ENCODE results near the gene DOK6.
"Not testable (repeated sequence)": the region's sequence is repeated elsewhere in the genome, so short reads cannot be mapped to it uniquely, and the experiment has no call there.

DOK6 gene

GRCh38 chr18:69400253-69400975 lies at the start of gene DOK6:
Gene DOK6, plus strand, starts transcription at chr18:69400888.
- no peak for DNase-seq (ENCODE audit: low read depth in 2 of 2)

- DNase-seq (ENCODE audit: low read depth in 2 of 2) = no peak
These were observed 47.7 kb upstream of the DOK6 start for GRCh38 chr18:69353023-69353422.

- DNase-seq (ENCODE audit: low read depth in 2 of 2) = no peak
These were observed 43.1 kb upstream of the DOK6 start for GRCh38 chr18:69357590-69357989.

- DNase-seq (ENCODE audit: low read depth in 2 of 2) = no peak
These were observed 42.3 kb upstream of the DOK6 start for GRCh38 chr18:69358212-69358895.

- DNase-seq (ENCODE audit: low read depth in 2 of 2) = not testable (repeated sequence)
These were observed 40.9 kb upstream of the DOK6 start for GRCh38 chr18:69359768-69360167.

GRCh38 chr18:69364930-69365329 lies 35.8 kb upstream of the DOK6 start:
- DNase-seq (ENCODE audit: low read depth in 2 of 2) = no peak

- no peak for DNase-seq (ENCODE audit: low read depth in 2 of 2)
These were observed 35.0 kb upstream of the DOK6 start for GRCh38 chr18:69365658-69366057.

GRCh38 chr18:69367104-69367503 lies 33.6 kb upstream of the DOK6 start:
- no peak for DNase-seq (ENCODE audit: low read depth in 2 of 2)

- no peak for DNase-seq (ENCODE audit: low read depth in 2 of 2)
These were observed 29.0 kb upstream of the DOK6 start for GRCh38 chr18:69371729-69372128.

- DNase-seq (ENCODE audit: low read depth in 2 of 2) = no peak
These were observed 20.4 kb upstream of the DOK6 start for GRCh38 chr18:69380324-69380723.

GRCh38 chr18:69383186-69383585 lies 17.5 kb upstream of the DOK6 start:
- no peak for DNase-seq (ENCODE audit: low read depth in 2 of 2)

- no peak for DNase-seq (ENCODE audit: low read depth in 2 of 2)
These were observed 13.5 kb upstream of the DOK6 start for GRCh38 chr18:69387186-69387585.

GRCh38 chr18:69388222-69388621 lies 12.5 kb upstream of the DOK6 start:
- DNase-seq (ENCODE audit: low read depth in 2 of 2) = no peak

GRCh38 chr18:69397096-69397495 lies 3.6 kb upstream of the DOK6 start:
- DNase-seq (ENCODE audit: low read depth in 2 of 2) = no peak

GRCh38 chr18:69399253-69399652 lies 1.4 kb upstream of the DOK6 start:
- DNase-seq (ENCODE audit: low read depth in 2 of 2) = no peak

GRCh38 chr18:69400976-69401225 lies 213 bp downstream of the DOK6 start:
- DNase-seq (ENCODE audit: low read depth in 2 of 2) = no peak

- DNase-seq (ENCODE audit: low read depth in 2 of 2) = no peak
These were observed 711 bp downstream of the DOK6 start for GRCh38 chr18:69401226-69401971.

GRCh38 chr18:69401972-69402532 lies 1.4 kb downstream of the DOK6 start:
- DNase-seq (ENCODE audit: low read depth in 2 of 2) = no peak

GRCh38 chr18:69402533-69402989 lies 1.9 kb downstream of the DOK6 start:
- DNase-seq (ENCODE audit: low read depth in 2 of 2) = no peak

GRCh38 chr18:69408522-69408921 lies 7.8 kb downstream of the DOK6 start:
- DNase-seq (ENCODE audit: low read depth in 2 of 2) = no peak

GRCh38 chr18:69411199-69411598 lies 10.5 kb downstream of the DOK6 start:
- no peak for DNase-seq (ENCODE audit: low read depth in 2 of 2)

GRCh38 chr18:69414184-69414583 lies 13.5 kb downstream of the DOK6 start:
- DNase-seq (ENCODE audit: low read depth in 2 of 2) = no peak

- no peak for DNase-seq (ENCODE audit: low read depth in 2 of 2)
These were observed 32.2 kb downstream of the DOK6 start for GRCh38 chr18:69432847-69433246.
